Measurements from ENCODE around the gene LRP5. TPM values are rescaled to one million over a fixed set of nuclear protein-coding genes. Genes with fewer than 3 reads are reported as not detected.

The LRP5 gene
- total and polyA plus RNA-seq, 9 of the 15 experiments (the other 6 are each of a cell fraction or from before 2014, with no cell fraction given): 0.48 to 44.2 (median 13.5) TPM

DNA sequence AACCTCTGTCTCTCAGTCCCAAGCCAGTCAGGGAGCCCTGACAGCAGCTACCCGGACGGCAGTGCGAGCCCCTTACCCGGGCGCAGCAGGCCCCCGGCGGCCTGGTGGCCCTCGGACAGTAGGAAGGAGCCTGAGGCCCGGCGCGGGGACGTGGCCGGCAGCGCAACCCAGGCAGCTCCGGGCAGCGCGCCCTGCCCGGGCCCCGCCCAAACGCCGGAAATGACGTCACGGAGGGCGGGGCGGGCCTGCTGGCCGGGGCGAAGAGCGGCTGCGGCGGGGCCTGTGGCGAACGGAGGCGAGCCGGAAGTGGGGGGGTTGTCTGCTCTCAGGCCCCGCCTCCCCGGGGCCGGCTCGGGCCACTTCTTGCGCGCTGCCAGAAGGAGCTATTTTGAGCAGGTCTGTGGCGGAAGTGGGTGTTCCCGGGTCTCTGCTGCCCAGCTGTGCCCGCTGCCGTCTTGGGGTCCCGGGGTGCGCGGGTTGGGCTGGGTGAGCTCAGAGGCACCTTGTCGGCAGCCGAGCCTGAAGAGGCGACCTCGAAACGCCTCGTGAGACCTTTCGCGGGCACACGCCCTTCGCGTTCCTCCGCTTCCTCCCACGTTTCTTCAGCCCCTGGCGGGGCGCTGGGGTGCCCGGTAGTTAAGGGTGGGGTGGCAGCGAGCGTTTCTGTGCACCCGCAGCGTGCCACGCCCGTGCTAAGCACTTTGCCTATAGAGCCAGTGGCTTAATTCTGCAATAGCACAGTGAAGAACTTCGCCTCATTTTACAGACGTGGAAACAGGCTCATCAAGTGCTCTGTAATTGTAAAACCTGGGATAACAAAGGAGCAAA, 40.4 kb upstream of the LRP5 start, which contains the start of gene C11orf24 (continued):
- no peak for TF ChIP-seq ZNF23 (CRISPR knock-in tag; IDR thresholded peaks at IDR 0.05)
- TF ChIP-seq FOXA3 (CRISPR knock-in tag; conservative IDR thresholded peaks at IDR 0.05 in 1 of 2, IDR thresholded peaks at IDR 0.05 in 1 of 2): no peak
- TF ChIP-seq EP300 (IDR thresholded peaks at IDR 0.05; ENCODE audit: low read length): peak; percentile 25; the same call in 1 of the 2 replicates
- 0 out of 2 replicates have a peak, but pooled peaks have one; percentile 39 for TF ChIP-seq ZNF232 (CRISPR knock-in tag; IDR thresholded peaks at IDR 0.05)
- TF ChIP-seq, protein P1, sequence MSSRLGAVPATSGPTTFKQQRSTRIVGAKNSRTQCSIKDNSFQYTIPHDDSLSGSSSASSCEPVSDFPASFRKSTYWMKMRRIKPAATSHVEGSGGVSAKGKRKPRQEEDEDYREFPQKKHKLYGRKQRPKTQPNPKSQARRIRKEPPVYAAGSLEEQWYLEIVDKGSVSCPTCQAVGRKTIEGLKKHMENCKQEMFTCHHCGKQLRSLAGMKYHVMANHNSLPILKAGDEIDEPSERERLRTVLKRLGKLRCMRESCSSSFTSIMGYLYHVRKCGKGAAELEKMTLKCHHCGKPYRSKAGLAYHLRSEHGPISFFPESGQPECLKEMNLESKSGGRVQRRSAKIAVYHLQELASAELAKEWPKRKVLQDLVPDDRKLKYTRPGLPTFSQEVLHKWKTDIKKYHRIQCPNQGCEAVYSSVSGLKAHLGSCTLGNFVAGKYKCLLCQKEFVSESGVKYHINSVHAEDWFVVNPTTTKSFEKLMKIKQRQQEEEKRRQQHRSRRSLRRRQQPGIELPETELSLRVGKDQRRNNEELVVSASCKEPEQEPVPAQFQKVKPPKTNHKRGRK (tag; IDR thresholded peaks at IDR 0.05): no peak
- no peak for TF ChIP-seq MYNN (IDR thresholded peaks at IDR 0.05)
- no peak for TF ChIP-seq MYNN (CRISPR knock-in tag; IDR thresholded peaks at IDR 0.05)
- peak; percentile 99 for TF ChIP-seq ATF7 (IDR thresholded peaks at IDR 0.05)
- TF ChIP-seq, protein P2, sequence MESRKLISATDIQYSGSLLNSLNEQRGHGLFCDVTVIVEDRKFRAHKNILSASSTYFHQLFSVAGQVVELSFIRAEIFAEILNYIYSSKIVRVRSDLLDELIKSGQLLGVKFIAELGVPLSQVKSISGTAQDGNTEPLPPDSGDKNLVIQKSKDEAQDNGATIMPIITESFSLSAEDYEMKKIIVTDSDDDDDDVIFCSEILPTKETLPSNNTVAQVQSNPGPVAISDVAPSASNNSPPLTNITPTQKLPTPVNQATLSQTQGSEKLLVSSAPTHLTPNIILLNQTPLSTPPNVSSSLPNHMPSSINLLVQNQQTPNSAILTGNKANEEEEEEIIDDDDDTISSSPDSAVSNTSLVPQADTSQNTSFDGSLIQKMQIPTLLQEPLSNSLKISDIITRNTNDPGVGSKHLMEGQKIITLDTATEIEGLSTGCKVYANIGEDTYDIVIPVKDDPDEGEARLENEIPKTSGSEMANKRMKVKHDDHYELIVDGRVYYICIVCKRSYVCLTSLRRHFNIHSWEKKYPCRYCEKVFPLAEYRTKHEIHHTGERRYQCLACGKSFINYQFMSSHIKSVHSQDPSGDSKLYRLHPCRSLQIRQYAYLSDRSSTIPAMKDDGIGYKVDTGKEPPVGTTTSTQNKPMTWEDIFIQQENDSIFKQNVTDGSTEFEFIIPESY (CRISPR knock-in tag; IDR thresholded peaks at IDR 0.05): peak; percentile 80
- no peak for TF ChIP-seq ZNF436 (CRISPR knock-in tag; IDR thresholded peaks at IDR 0.05)
- no peak for TF ChIP-seq E2F3 (CRISPR knock-in tag; IDR thresholded peaks at IDR 0.05)
- no peak for TF ChIP-seq HNRNPUL1 (IDR thresholded peaks at IDR 0.05; ENCODE audit: low read length)
- TF ChIP-seq STAT5B (CRISPR knock-in tag; IDR thresholded peaks at IDR 0.05): no peak
- TF ChIP-seq HDAC8 (tag; IDR thresholded peaks at IDR 0.05): no peak; the same call in 1 of the 2 replicates
- TF ChIP-seq, protein P3, sequence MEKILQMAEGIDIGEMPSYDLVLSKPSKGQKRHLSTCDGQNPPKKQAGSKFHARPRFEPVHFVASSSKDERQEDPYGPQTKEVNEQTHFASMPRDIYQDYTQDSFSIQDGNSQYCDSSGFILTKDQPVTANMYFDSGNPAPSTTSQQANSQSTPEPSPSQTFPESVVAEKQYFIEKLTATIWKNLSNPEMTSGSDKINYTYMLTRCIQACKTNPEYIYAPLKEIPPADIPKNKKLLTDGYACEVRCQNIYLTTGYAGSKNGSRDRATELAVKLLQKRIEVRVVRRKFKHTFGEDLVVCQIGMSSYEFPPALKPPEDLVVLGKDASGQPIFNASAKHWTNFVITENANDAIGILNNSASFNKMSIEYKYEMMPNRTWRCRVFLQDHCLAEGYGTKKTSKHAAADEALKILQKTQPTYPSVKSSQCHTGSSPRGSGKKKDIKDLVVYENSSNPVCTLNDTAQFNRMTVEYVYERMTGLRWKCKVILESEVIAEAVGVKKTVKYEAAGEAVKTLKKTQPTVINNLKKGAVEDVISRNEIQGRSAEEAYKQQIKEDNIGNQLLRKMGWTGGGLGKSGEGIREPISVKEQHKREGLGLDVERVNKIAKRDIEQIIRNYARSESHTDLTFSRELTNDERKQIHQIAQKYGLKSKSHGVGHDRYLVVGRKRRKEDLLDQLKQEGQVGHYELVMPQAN (IDR thresholded peaks at IDR 0.05; ENCODE audit: borderline replicate concordance): peak; percentile 76
- TF ChIP-seq SAFB2 (IDR thresholded peaks at IDR 0.05; ENCODE audit: borderline replicate concordance, low read depth, low read length, severe bottlenecking): no peak
- no peak for TF ChIP-seq KLF6 (CRISPR knock-in tag; IDR thresholded peaks at IDR 0.05; ENCODE audit: borderline replicate concordance)
- TF ChIP-seq FOXK2 (conservative IDR thresholded peaks at IDR 0.05 in 1 of 2, IDR thresholded peaks at IDR 0.05 in 1 of 2; ENCODE audit: low read depth in 2 of 2): no peak
- no peak for TF ChIP-seq DACH1 (IDR thresholded peaks at IDR 0.05; ENCODE audit: partially characterized antibody)
- TF ChIP-seq ZNF212 (CRISPR knock-in tag; IDR thresholded peaks at IDR 0.05): no peak
- TF ChIP-seq, protein P4, sequence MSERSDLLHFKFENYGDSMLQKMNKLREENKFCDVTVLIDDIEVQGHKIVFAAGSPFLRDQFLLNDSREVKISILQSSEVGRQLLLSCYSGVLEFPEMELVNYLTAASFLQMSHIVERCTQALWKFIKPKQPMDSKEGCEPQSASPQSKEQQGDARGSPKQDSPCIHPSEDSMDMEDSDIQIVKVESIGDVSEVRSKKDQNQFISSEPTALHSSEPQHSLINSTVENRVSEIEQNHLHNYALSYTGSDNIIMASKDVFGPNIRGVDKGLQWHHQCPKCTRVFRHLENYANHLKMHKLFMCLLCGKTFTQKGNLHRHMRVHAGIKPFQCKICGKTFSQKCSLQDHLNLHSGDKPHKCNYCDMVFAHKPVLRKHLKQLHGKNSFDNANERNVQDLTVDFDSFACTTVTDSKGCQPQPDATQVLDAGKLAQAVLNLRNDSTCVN (CRISPR knock-in tag; IDR thresholded peaks at IDR 0.05): no peak
- TF ChIP-seq CHD4 (IDR thresholded peaks at IDR 0.05; ENCODE audit: insufficient read depth, insufficient replicate concordance, low read depth, low read length, poor library complexity, severe bottlenecking): no peak

Data from K562 (cell line).